Stomach smooth muscle (tissue), 2 donors: ENCODE measurements around the gene B4GALNT3.

Experiments
- H3K27ac ChIP-seq: one replicate; pipeline ENCODE4 v1.7.0; 2013; ENCODE audit warnings: mild to moderate bottlenecking, low read length, inconsistent platforms
- H3K27me3 ChIP-seq, 2 donors: one replicate each; pipeline ENCODE4 v1.7.0; 2013; ENCODE audit warnings: low read length in 2 of 2; ENCODE audit not compliant: insufficient read depth in 2 of 2, control insufficient read depth in 1 of 2
- H3K36me3 ChIP-seq, 2 donors: one replicate each; pipeline ENCODE4 v1.7.0; 2013; ENCODE audit warnings: low read length in 2 of 2; ENCODE audit not compliant: control insufficient read depth in 2 of 2, insufficient read depth in 2 of 2
- H3K4me1 ChIP-seq: one replicate; pipeline ENCODE4 v1.7.0; 2013; ENCODE audit warnings: low read length; ENCODE audit not compliant: control insufficient read depth, insufficient read depth
- H3K4me3 ChIP-seq, 2 donors: one replicate each; pipeline ENCODE4 v1.7.0; 2013; ENCODE audit warnings: low read length in 2 of 2
- H3K9ac ChIP-seq, 2 donors: one replicate each; pipeline ENCODE4 v1.7.0; 2013; ENCODE audit warnings: low read length in 2 of 2, mild to moderate bottlenecking in 1 of 2
- H3K9me3 ChIP-seq, 2 donors: one replicate each; pipeline ENCODE4 v1.7.0; 2013; ENCODE audit warnings: low read length in 2 of 2; ENCODE audit not compliant: control insufficient read depth in 2 of 2
- donor health status: healthy.
- donor health status: Pancreatic carcinoma.

The B4GALNT3 gene

DNA sequence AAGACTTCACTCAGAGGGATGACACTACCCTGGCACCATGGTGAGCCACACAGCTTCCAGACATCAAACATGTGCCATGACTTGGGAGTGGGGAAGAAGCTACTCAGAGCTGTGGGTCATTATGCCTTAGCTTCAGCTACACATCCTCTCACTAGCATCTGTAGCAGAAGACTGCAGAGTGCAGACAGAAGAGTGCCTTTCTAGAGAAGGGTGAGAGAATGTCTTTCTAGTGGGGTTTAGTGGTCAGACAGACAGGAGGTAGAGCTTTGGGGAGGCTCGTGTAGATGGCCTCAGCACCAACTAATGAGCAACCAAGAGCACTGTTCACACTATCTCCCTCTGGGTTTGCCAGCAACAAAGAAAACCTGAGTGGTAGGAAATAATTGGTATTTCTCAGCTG, 4.9 kb upstream of the B4GALNT3 start:
- Histone ChIP-seq H3K9ac (no peak overlapping the region), H3K36me3 (no peaks in the 10 kb centered on the region), H3K27me3 (peaks cover 19 to 28% of the 10 kb centered on the region in 2 donors), H3K4me1 (peaks cover 3% of the 10 kb centered on the region), H3K27ac (no peak overlapping the region), H3K4me3 (no peak overlapping the region), H3K9me3 (no peaks in the 10 kb centered on the region)

DNA sequence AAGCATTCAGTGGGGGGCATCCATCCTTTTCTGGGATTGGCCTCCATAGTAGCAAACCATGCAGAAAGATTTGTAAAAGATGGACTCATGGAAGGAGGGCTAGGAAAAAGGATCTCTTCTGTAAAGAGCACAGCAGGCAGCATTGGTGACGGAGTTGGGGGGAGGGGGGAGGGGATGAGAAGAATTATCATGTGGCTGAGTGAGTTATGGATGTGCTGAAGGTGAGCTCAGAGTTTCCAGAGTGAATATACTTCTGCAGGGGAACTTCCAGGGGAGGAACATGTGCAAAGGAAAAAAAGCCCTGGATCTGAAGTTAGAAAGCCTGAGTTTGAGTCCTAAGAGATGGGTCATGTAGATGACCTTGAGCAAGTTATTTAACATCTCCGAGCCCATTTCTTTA, 3.9 kb upstream of the B4GALNT3 start:
- Histone ChIP-seq H3K27ac (no peak overlapping the region), H3K27me3 (peaks cover 16 to 21% of the 10 kb centered on the region in 2 donors), H3K4me3 (no peak overlapping the region), H3K4me1 (peaks cover 8% of the 10 kb centered on the region), H3K9ac (no peak overlapping the region), H3K9me3 (no peaks in the 10 kb centered on the region), H3K36me3 (no peaks in the 10 kb centered on the region)

DNA sequence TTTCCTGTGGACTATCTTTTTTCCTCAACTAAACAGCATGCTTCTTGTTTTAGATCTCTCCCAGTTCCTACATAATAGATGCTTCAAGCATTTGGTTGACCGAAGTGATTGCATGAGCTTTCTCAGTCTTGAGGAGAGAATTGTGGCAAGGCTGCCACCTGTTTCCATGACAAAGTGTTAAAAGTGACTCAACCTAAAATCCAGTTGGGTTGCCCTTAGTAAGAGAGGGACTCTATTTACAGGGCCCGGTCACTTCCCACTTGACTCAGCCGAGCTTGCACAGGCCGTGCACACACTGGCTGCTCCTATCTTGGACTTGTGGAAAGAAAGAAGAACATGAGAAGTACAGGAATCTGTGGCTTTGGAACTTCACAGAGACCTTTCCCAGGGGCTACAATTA, 2.1 kb upstream of the B4GALNT3 start:
- Histone ChIP-seq H3K4me3 (no peak overlapping the region), H3K36me3 (no peaks in the 10 kb centered on the region), H3K4me1 (peaks cover 9% of the 10 kb centered on the region), H3K9ac (no peak overlapping the region), H3K9me3 (no peaks in the 10 kb centered on the region), H3K27ac (no peak overlapping the region), H3K27me3 (peaks cover 14 to 17% of the 10 kb centered on the region in 2 donors)

DNA sequence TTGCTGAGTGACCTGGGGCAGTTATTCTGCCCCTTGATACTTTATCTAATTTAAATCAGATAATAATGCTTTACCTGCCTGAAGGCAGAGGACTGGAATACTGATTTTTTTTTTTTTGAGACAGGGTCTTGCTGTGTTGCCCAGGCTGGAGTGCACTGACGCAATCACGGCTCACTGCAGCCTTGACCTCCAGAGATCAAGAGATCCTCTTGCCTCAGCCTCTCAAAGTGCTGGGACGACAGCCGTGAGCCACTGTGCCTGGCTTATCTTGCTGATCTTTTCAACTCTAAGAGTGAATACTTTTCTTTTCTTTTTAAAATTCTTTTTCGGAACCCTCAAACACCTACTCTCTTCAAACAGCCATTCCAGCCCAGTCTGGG, 699 bp upstream of the B4GALNT3 start:
- Histone ChIP-seq H3K27me3 (peaks cover 15 to 20% of the 10 kb centered on the region in 2 donors), H3K9ac (no peak overlapping the region), H3K27ac (no peak overlapping the region), H3K9me3 (no peaks in the 10 kb centered on the region), H3K4me3 (peak overlapping the region; percentile 47 to 72), H3K36me3 (no peaks in the 10 kb centered on the region), H3K4me1 (peaks cover 9% of the 10 kb centered on the region)

DNA sequence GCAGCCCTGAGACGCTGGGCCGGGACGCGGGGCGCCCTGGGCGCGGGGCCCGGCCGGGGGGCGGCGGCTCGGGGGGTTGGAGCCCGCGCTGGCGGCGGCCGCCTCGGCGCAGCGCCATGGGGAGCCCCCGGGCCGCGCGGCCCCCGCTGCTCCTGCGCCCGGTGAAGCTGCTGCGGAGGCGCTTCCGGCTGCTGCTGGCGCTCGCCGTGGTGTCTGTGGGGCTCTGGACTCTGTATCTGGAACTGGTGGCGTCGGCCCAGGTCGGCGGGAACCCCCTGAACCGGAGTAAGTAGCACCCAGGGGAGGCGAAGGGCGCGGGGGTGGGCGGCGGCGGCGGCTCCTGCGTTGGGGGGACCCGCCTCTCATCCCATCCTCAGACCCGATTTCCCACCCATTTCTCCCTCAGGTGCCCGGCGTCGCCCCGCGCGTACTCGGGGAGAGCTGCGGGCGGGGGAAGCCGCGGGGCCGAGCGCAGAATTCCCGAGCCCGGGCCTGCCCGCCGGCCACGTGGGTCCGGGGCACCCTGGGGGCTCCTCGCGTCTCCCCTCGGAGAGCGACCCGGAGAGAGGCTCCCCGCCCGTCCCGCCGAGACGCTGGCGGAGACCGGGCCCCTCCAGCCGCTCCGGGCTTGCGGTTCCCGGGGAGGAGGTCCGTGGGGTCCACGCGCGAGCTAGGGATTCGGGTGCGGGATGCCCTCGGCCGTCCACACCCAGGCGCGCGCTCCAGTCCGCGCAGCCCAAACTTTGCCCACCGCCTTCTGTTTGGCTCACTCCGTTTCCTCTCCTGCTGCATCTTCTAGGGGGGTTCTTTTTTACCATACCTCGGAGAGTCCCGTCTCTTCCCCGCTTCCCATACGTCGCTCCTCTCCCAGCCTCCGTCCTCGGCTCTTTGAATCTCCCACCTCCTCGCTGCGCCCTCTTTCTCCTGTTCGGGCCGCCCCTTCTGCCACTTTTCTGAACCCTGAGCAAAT, 807 bp downstream of the B4GALNT3 start:
- no peaks in the 10 kb centered on the region for H3K36me3 ChIP-seq
- H3K9ac ChIP-seq = no peak overlapping the region
- H3K27ac ChIP-seq = no peak overlapping the region
- H3K27me3 ChIP-seq = peaks cover 15 to 20% of the 10 kb centered on the region in 2 donors
- no peaks in the 10 kb centered on the region for H3K9me3 ChIP-seq
- peak overlapping the region; percentile 7 to 68 for H3K4me3 ChIP-seq
- peaks cover 9% of the 10 kb centered on the region for H3K4me1 ChIP-seq

DNA sequence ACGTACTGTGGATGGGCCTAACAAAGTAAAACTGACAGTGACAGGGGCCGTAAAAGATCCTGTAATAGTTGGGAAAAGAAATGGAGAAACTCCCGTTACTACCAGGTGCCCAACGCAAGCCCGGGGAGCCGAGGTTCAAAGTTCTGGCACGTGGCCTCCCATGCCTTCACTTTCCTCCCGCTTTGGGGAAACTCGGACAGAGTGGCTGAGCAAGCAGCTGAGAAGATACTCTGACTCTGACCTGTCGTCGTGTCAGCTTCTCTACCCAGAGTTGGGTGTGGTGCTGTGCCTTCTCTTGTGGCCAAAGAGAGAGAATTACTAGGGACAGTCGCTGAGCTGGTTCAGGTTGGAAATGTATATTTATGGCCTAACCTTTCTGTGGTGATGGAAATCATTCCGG, 1.7 kb downstream of the B4GALNT3 start:
- Histone ChIP-seq H3K4me1 (peaks cover 9% of the 10 kb centered on the region), H3K27ac (no peak overlapping the region), H3K4me3 (no peak overlapping the region)

DNA sequence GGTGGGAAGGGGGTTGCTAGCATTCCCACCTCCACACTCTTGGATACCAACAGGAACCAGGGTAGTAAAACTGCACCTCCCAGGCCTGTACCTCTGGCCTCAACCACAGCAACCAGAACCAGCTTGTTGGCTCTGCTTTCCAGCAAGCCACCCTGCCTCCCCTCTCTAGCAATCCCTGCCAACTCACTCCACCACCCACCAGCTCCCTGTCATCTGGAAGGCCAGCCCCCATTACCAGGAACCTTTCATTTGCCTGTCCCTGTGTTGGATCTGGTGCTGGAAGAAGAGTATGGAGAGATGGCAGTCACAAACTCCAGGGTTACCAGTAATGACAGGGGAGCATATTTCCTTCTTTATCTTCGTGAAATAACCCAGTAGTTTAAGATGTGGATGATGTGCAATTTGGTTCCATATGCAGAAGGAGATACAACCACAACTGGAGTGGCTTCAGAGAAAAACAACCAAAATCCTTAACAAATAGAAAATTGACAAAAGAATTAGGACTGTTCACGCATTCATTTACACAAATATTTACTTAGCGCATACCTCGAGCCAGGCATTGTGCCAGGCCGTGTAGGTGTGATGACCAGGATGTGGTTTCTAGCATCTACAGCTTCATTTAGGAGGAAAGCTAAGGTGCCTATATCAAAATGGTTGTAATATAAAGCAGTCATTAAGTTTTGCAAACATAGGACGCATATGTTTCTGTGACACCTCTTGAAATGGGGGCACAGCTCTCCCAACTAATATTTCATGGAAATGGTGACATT, 3.4 kb downstream of the B4GALNT3 start:
- no peaks in the 10 kb centered on the region for H3K36me3 ChIP-seq
- no peak overlapping the region for H3K4me3 ChIP-seq
- H3K4me1 ChIP-seq = peaks cover 9% of the 10 kb centered on the region
- no peak overlapping the region for H3K9ac ChIP-seq
- H3K27ac ChIP-seq = no peak overlapping the region
- H3K9me3 ChIP-seq = no peaks in the 10 kb centered on the region
- H3K27me3 ChIP-seq = peaks cover 13 to 15% of the 10 kb centered on the region in 2 donors

More for the DNA sequence above, 1.7 kb downstream of the B4GALNT3 start:
- Histone ChIP-seq H3K9me3 (no peaks in the 10 kb centered on the region), H3K9ac (no peak overlapping the region), H3K36me3 (no peaks in the 10 kb centered on the region), H3K27me3 (peaks cover 15 to 20% of the 10 kb centered on the region in 2 donors)

DNA sequence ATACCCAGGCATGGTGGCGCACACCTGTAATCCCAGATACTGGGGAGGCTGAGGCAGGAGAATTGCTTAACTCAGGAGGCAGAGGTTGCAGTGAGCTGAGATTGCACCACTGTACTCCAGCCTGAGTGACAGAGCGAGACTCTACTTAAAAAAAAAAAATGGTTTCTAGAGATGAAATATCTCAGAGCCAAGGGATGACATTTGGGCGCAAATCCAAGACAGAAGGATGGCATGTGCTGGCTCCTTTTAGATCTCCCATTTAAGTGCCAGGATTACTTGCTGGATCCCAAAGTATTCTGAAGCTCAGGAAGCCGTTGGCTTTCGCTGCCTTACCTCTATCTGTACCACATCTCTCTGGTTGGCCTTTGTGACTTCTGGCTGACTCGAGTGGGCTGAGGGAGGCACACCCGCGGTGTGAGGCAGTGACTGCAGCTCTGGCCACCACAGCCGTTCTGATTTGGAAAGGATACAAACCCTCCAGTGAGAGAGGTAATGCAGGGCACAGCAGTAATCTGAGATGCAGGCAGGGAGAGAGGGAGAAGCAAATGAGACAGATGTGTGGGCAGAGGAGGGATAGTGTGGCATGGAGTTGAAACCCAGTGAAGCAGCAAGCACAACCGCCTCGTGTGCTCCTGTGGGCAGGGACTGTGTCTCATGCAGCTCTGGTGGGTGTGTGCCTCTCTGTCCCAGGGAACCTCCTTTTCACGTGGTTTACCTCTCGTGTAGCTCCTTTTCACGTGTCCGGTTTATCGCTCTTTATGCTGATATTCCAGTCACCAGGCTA, 4.9 kb downstream of the B4GALNT3 start:
- H3K4me1 ChIP-seq = peaks cover 6% of the 10 kb centered on the region
- H3K27me3 ChIP-seq = peaks cover 0 to 8% of the 10 kb centered on the region in 2 donors
- H3K27ac ChIP-seq = no peak overlapping the region
- no peaks in the 10 kb centered on the region for H3K9me3 ChIP-seq
- no peak overlapping the region for H3K4me3 ChIP-seq
- H3K9ac ChIP-seq = no peak overlapping the region
- H3K36me3 ChIP-seq = no peaks in the 10 kb centered on the region

DNA sequence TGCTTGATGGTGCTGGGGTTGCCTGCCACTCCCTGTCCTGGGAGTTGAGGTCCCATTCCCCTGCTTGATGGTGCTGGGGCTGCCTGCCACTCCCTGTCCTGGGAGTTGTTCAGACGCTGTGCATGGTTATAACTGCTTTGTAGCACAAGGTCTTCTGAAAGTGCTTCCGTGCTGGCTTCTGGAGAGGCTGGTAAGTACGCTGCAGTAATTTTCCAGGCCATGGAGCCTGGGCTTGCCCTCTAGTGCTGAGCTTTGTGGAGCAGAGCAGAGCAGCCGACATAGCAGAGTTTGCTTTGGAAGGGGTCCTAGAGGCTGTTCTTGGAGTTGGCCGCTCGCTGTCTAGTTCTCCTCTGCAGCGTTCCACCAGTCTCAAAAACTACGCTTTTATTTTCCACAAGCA, 6.3 kb downstream of the B4GALNT3 start:
- no peaks in the 10 kb centered on the region for H3K9me3 ChIP-seq
- H3K4me3 ChIP-seq = no peak overlapping the region
- H3K4me1 ChIP-seq = no peaks in the 10 kb centered on the region
- H3K36me3 ChIP-seq = no peaks in the 10 kb centered on the region
- H3K27ac ChIP-seq = no peak overlapping the region
- no peak overlapping the region for H3K9ac ChIP-seq
- H3K27me3 ChIP-seq = peaks cover 0 to 9% of the 10 kb centered on the region in 2 donors

DNA sequence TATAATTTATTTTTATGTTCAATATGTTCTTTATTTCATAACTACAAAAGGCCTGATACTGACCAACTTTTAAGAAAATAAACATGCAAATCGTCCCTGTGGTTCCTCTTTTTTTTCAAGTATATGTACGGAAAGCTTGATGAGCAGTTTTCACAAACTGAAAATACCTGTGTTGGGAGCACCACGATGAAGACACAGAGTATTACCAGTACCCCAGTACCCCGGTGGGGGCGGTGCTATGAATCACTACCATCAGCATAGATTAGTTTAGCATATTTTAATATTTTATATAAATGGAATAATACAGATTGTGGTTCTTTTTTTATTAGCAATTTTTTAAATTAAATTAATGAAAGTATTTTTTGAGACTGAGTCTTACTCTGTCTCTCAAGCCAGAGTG, 7.0 kb downstream of the B4GALNT3 start:
- no peak overlapping the region for H3K27ac ChIP-seq
- no peaks in the 10 kb centered on the region for H3K4me1 ChIP-seq
- no peaks in the 10 kb centered on the region for H3K36me3 ChIP-seq
- H3K4me3 ChIP-seq = no peak overlapping the region
- peaks cover 0 to 9% of the 10 kb centered on the region in 2 donors for H3K27me3 ChIP-seq
- H3K9me3 ChIP-seq = no peaks in the 10 kb centered on the region
- H3K9ac ChIP-seq = no peak overlapping the region
